Mesendoderm (in vitro differentiated cells): ENCODE measurements around the gene GBA3.

Experiments used
- DNase-seq: peaks from one replicate; pipeline ENCODE4 v3.0.0; 2013
- H2AK5ac ChIP-seq: 2 replicates; pipeline ENCODE4 v1.6.1; 2013; ENCODE audit warnings: low read length, inconsistent platforms
- H2BK120ac ChIP-seq: 2 replicates; pipeline ENCODE4 v1.6.1; 2013; ENCODE audit warnings: low read depth, mild to moderate bottlenecking, low read length, moderate library complexity, mixed read lengths
- H2BK15ac ChIP-seq: replicated peaks from 2 replicates; pipeline ENCODE4 v1.6.1; 2013; ENCODE audit warnings: low read depth, mild to moderate bottlenecking, moderate library complexity
- H2BK5ac ChIP-seq: 2 replicates; pipeline ENCODE4 v1.6.1; 2013; ENCODE audit warnings: low read length, inconsistent platforms
- H3K18ac ChIP-seq: 2 replicates; pipeline ENCODE4 v1.6.1; 2013; ENCODE audit warnings: mild to moderate bottlenecking, low read length, mixed read lengths
- H3K23ac ChIP-seq: one replicate; pipeline ENCODE4 v1.6.1; 2013; ENCODE audit warnings: low read length
- H3K27ac ChIP-seq: 2 replicates; pipeline ENCODE4 v1.5.1; 2013; ENCODE audit warnings: low read depth, mild to moderate bottlenecking, inconsistent platforms, low read length, moderate library complexity
- H3K27me3 ChIP-seq: 2 replicates; pipeline ENCODE4 v1.6.1; 2013; ENCODE audit warnings: low read length, control low read depth, mild to moderate bottlenecking, inconsistent platforms; ENCODE audit not compliant: insufficient read depth, poor library complexity
- H3K36me3 ChIP-seq: 2 replicates; pipeline ENCODE4 v1.6.1; 2013; ENCODE audit warnings: low read length, inconsistent platforms; ENCODE audit not compliant: control insufficient read depth, insufficient read depth
- H3K4ac ChIP-seq: one replicate; pipeline ENCODE4 v1.6.1; 2013; ENCODE audit warnings: low read depth, mild to moderate bottlenecking, low read length, moderate library complexity
- H3K4me1 ChIP-seq: 2 replicates; pipeline ENCODE4 v1.6.1; 2013; ENCODE audit warnings: low read depth, low read length, inconsistent platforms; ENCODE audit not compliant: control insufficient read depth
- H3K4me2 ChIP-seq: 2 replicates; pipeline ENCODE4 v1.6.1; 2013; ENCODE audit warnings: low read length
- H3K4me3 ChIP-seq: 2 replicates; pipeline ENCODE4 v1.5.1; 2013; ENCODE audit warnings: mild to moderate bottlenecking, low read length
- H3K56ac ChIP-seq: one replicate; pipeline ENCODE4 v1.6.1; 2013; ENCODE audit warnings: low read length
- H3K79me1 ChIP-seq: 2 replicates; pipeline ENCODE4 v1.6.1; 2013; ENCODE audit warnings: low read length, inconsistent platforms
- H3K79me2 ChIP-seq: 2 replicates; pipeline ENCODE4 v1.6.1; 2013; ENCODE audit warnings: mild to moderate bottlenecking, low read length; ENCODE audit not compliant: control insufficient read depth, insufficient read depth
- H3K9ac ChIP-seq: 2 replicates; pipeline ENCODE4 v1.6.1; 2013; ENCODE audit warnings: low read length, inconsistent platforms
- H4K5ac ChIP-seq: one replicate; pipeline ENCODE4 v1.6.1; 2013; ENCODE audit warnings: low read length
- H4K8ac ChIP-seq: one replicate; pipeline ENCODE4 v1.6.1; 2013; ENCODE audit warnings: low read depth, mild to moderate bottlenecking, control low read depth, low read length, moderate library complexity
- WGBS: extraction: QIAGEN DNeasy Blood & Tissue Kit; methylation state at CpG from one replicate; pipeline ENCODE4 v1.1.7; 2013; ENCODE audit warnings: low lambda C conversion rate, missing lambda C conversion rate; ENCODE audit not compliant: insufficient coverage; ENCODE audit errors: extremely low coverage; 5-methylcytosine and 5-hydroxymethylcytosine counted together

The GBA3 gene

GRCh38 chr4:22672944-22673343, 19.8 kb upstream of the GBA3 start:
- no peak overlapping the region for H3K4me3 ChIP-seq
- no peak overlapping the region for H3K56ac ChIP-seq
- H3K79me2 ChIP-seq: no peaks in the 10 kb centered on the region
- no peak overlapping the region for H3K23ac ChIP-seq
- H3K27me3 ChIP-seq: no peaks in the 10 kb centered on the region
- H4K8ac ChIP-seq: no peak overlapping the region
- H2BK5ac ChIP-seq: no peak overlapping the region
- no peak overlapping the region for H3K4ac ChIP-seq
- no peak for DNase-seq
- H2BK15ac ChIP-seq: no peak overlapping the region
- no peak overlapping the region for H2AK5ac ChIP-seq
- H3K18ac ChIP-seq: no peak overlapping the region
- no peak overlapping the region for H2BK120ac ChIP-seq
- H3K36me3 ChIP-seq: no peaks in the 10 kb centered on the region
- no peaks in the 10 kb centered on the region for H3K79me1 ChIP-seq
- no peak overlapping the region for H4K5ac ChIP-seq
- no peak overlapping the region for H3K9ac ChIP-seq
- no peak overlapping the region for H3K27ac ChIP-seq
- H3K4me1 ChIP-seq: no peaks in the 10 kb centered on the region
- WGBS: no CpG with 5 or more reads among the region's 4 CpGs
- no peak overlapping the region for H3K4me2 ChIP-seq

- Histone ChIP-seq H2BK5ac (no peak overlapping the region), H3K27ac (no peak overlapping the region), H3K4me3 (no peak overlapping the region), H3K18ac (no peak overlapping the region), H3K4ac (no peak overlapping the region), H4K5ac (no peak overlapping the region), H3K56ac (no peak overlapping the region), H3K23ac (no peak overlapping the region), H2BK15ac (no peak overlapping the region), H3K4me1 (no peaks in the 10 kb centered on the region), H3K4me2 (no peak overlapping the region), H3K9ac (no peak overlapping the region), H3K79me2 (no peaks in the 10 kb centered on the region), H2AK5ac (no peak overlapping the region), H3K36me3 (no peaks in the 10 kb centered on the region), H3K79me1 (no peaks in the 10 kb centered on the region), H3K27me3 (no peaks in the 10 kb centered on the region), H2BK120ac (no peak overlapping the region), H4K8ac (no peak overlapping the region)
- WGBS: no CpG with 5 or more reads among the region's 1 CpG
- no peak for DNase-seq
Observed at GRCh38 chr4:22674700-22675099, 18.0 kb upstream of the GBA3 start.

GRCh38 chr4:22676063-22676462, 16.7 kb upstream of the GBA3 start:
- Histone ChIP-seq H3K56ac (no peak overlapping the region), H3K18ac (no peak overlapping the region), H4K5ac (no peak overlapping the region), H2BK15ac (no peak overlapping the region), H3K4me2 (no peak overlapping the region), H3K27me3 (no peaks in the 10 kb centered on the region), H4K8ac (no peak overlapping the region), H2BK120ac (no peak overlapping the region), H3K9ac (no peak overlapping the region), H3K4me3 (no peak overlapping the region), H3K4me1 (no peaks in the 10 kb centered on the region), H3K23ac (no peak overlapping the region), H3K4ac (no peak overlapping the region), H3K79me1 (no peaks in the 10 kb centered on the region), H3K27ac (no peak overlapping the region), H3K79me2 (no peaks in the 10 kb centered on the region), H3K36me3 (no peaks in the 10 kb centered on the region), H2BK5ac (no peak overlapping the region), H2AK5ac (no peak overlapping the region)
- DNase-seq: no peak
- WGBS: no CpG with 5 or more reads among the region's 1 CpG

- H2BK120ac ChIP-seq: no peak overlapping the region
- H4K8ac ChIP-seq: no peak overlapping the region
Observed at GRCh38 chr4:22677780-22678179, 15.0 kb upstream of the GBA3 start.

GRCh38 chr4:22678940-22679854, 13.5 kb upstream of the GBA3 start:
- Histone ChIP-seq H2BK15ac (no peak overlapping the region), H4K8ac (no peak overlapping the region), H3K79me2 (no peaks in the 10 kb centered on the region), H3K4me2 (no peak overlapping the region), H3K27ac (no peak overlapping the region), H3K27me3 (no peaks in the 10 kb centered on the region), H3K9ac (no peak overlapping the region), H4K5ac (no peak overlapping the region), H3K23ac (no peak overlapping the region), H3K79me1 (no peaks in the 10 kb centered on the region), H2BK5ac (no peak overlapping the region), H3K18ac (no peak overlapping the region), H3K4me1 (no peaks in the 10 kb centered on the region), H2AK5ac (no peak overlapping the region), H3K36me3 (no peaks in the 10 kb centered on the region), H3K56ac (no peak overlapping the region), H3K4me3 (no peak overlapping the region), H2BK120ac (no peak overlapping the region), H3K4ac (no peak overlapping the region)
- DNase-seq: no peak
- WGBS: no CpG with 5 or more reads among the region's 3 CpGs

More at GRCh38 chr4:22677780-22678179, 15.0 kb upstream of the GBA3 start:
- Histone ChIP-seq H2AK5ac (no peak overlapping the region), H4K5ac (no peak overlapping the region), H2BK5ac (no peak overlapping the region), H3K79me1 (no peaks in the 10 kb centered on the region), H3K23ac (no peak overlapping the region), H3K36me3 (no peaks in the 10 kb centered on the region), H3K56ac (no peak overlapping the region), H3K4me2 (no peak overlapping the region), H3K18ac (no peak overlapping the region), H3K9ac (no peak overlapping the region), H3K4ac (no peak overlapping the region), H3K79me2 (no peaks in the 10 kb centered on the region), H3K4me3 (no peak overlapping the region), H3K4me1 (no peaks in the 10 kb centered on the region), H3K27ac (no peak overlapping the region), H2BK15ac (no peak overlapping the region), H3K27me3 (no peaks in the 10 kb centered on the region)
- no peak for DNase-seq
- WGBS: no CpG with 5 or more reads among the region's 1 CpG
